ENCODE results near the gene TSPY9.
"Not testable (repeated sequence)": the region's sequence is repeated elsewhere in the genome, so short reads cannot be mapped to it uniquely, and the experiment has no call there.

DNA sequence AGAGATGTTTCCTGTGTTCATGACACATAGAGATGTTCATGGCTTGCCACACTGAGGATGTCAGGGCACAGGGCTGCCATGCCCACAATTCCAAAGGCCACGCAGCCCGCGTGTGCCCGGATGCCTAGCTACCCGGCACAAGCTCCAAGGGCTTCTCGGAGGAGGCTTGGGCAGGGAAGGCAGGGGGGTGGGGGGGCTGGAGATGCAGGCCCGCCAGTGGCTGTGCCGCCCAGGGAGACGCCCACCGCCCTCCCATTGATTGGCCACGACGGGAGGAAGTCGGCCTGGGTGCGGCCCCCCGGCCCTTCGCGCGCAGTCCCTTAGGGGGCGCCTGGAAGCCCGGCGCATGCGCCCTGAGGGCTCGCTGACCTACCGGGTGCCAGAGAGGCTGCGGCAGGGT lies 20.4 kb upstream of the TSPY9 start, which contains the start of gene TSPY1:
- TF ChIP-seq, protein P1, sequence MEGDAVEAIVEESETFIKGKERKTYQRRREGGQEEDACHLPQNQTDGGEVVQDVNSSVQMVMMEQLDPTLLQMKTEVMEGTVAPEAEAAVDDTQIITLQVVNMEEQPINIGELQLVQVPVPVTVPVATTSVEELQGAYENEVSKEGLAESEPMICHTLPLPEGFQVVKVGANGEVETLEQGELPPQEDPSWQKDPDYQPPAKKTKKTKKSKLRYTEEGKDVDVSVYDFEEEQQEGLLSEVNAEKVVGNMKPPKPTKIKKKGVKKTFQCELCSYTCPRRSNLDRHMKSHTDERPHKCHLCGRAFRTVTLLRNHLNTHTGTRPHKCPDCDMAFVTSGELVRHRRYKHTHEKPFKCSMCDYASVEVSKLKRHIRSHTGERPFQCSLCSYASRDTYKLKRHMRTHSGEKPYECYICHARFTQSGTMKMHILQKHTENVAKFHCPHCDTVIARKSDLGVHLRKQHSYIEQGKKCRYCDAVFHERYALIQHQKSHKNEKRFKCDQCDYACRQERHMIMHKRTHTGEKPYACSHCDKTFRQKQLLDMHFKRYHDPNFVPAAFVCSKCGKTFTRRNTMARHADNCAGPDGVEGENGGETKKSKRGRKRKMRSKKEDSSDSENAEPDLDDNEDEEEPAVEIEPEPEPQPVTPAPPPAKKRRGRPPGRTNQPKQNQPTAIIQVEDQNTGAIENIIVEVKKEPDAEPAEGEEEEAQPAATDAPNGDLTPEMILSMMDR (IDR thresholded peaks at IDR 0.05), result not testable (repeated sequence)
- not testable (repeated sequence) for TF ChIP-seq POLR2A, EP300 (IDR thresholded peaks at IDR 0.05)

Data from ovary (tissue), 3 donors.